ENCODE data around the gene ATAD5.
"Not testable (repeated sequence)": the region's sequence is repeated elsewhere in the genome, so short reads cannot be mapped to it uniquely, and the experiment has no call there.

The ATAD5 gene

GRCh38 chr17:30831663-30832437 lies at the start of gene ATAD5:
ATAD5 (plus strand) TSS chr17:30831966; CDS start chr17:30832348, 382 bp downstream.
- peak; percentile 78 to 88 for DNase-seq (ENCODE audit: low read depth in 2 of 2)

GRCh38 chr17:30782206-30782605 lies 49.6 kb upstream of the ATAD5 start:
- no peak for DNase-seq (ENCODE audit: low read depth in 2 of 2)

GRCh38 chr17:30788918-30789317 lies 42.8 kb upstream of the ATAD5 start:
- DNase-seq (ENCODE audit: low read depth in 2 of 2) = no peak

- DNase-seq (ENCODE audit: low read depth in 2 of 2) = no peak
These were observed 41.5 kb upstream of the ATAD5 start for GRCh38 chr17:30790279-30790678.

GRCh38 chr17:30793282-30793977 lies 38.3 kb upstream of the ATAD5 start:
- no peak for DNase-seq (ENCODE audit: low read depth in 2 of 2)

- no peak for DNase-seq (ENCODE audit: low read depth in 2 of 2)
These were observed 37.4 kb upstream of the ATAD5 start for GRCh38 chr17:30794372-30794771.

GRCh38 chr17:30796016-30796415 lies 35.8 kb upstream of the ATAD5 start:
- DNase-seq (ENCODE audit: low read depth in 2 of 2) = no peak

GRCh38 chr17:30801671-30802070 lies 30.1 kb upstream of the ATAD5 start:
- no peak for DNase-seq (ENCODE audit: low read depth in 2 of 2)

- no peak for DNase-seq (ENCODE audit: low read depth in 2 of 2)
These were observed 25.8 kb upstream of the ATAD5 start for GRCh38 chr17:30805944-30806456.

- DNase-seq (ENCODE audit: low read depth in 2 of 2) = no peak
These were observed 23.9 kb upstream of the ATAD5 start for GRCh38 chr17:30807896-30808295.

- DNase-seq (ENCODE audit: low read depth in 2 of 2) = no peak
These were observed 22.9 kb upstream of the ATAD5 start for GRCh38 chr17:30808785-30809286.

GRCh38 chr17:30809867-30810266 lies 21.9 kb upstream of the ATAD5 start:
- no peak for DNase-seq (ENCODE audit: low read depth in 2 of 2)

- no peak for DNase-seq (ENCODE audit: low read depth in 2 of 2)
These were observed 19.3 kb upstream of the ATAD5 start for GRCh38 chr17:30812218-30813177.

GRCh38 chr17:30814236-30814635 lies 17.5 kb upstream of the ATAD5 start:
- DNase-seq (ENCODE audit: low read depth in 2 of 2) = not testable (repeated sequence)

GRCh38 chr17:30814860-30815259 lies 16.9 kb upstream of the ATAD5 start:
- not testable (repeated sequence) for DNase-seq (ENCODE audit: low read depth in 2 of 2)

- DNase-seq (ENCODE audit: low read depth in 2 of 2) = no peak
These were observed 15.6 kb upstream of the ATAD5 start for GRCh38 chr17:30816165-30816564.

- no peak for DNase-seq (ENCODE audit: low read depth in 2 of 2)
These were observed 11.6 kb upstream of the ATAD5 start for GRCh38 chr17:30819971-30820705.

- no peak for DNase-seq (ENCODE audit: low read depth in 2 of 2)
These were observed 9.7 kb upstream of the ATAD5 start for GRCh38 chr17:30821871-30822723.

GRCh38 chr17:30822919-30823318 lies 8.8 kb upstream of the ATAD5 start:
- DNase-seq (ENCODE audit: low read depth in 2 of 2) = not testable (repeated sequence)

GRCh38 chr17:30823421-30823820 lies 8.3 kb upstream of the ATAD5 start:
- DNase-seq (ENCODE audit: low read depth in 2 of 2) = no peak
